WERI-Rb-1 (cell line): ENCODE data around the gene IL20RA.

Source experiments
- DNase-seq: peaks from one replicate; pipeline ENCODE4 v3.0.0-alpha.2; 2020
- H3K27ac ChIP-seq: fragments of 250-450 bp; sonication (Bioruptor Pico); 2 replicates; pipeline ENCODE4 v1.5.1; 2020; ENCODE audit warnings: mild to moderate bottlenecking, moderate library complexity
- H3K27me3 ChIP-seq: fragments of 250-450 bp; sonication (Bioruptor Pico); 2 replicates; pipeline ENCODE4 v1.5.1; 2021; ENCODE audit warnings: mild to moderate bottlenecking, low read depth, moderate library complexity; ENCODE audit not compliant: insufficient read depth, severe bottlenecking
- H3K36me3 ChIP-seq: fragments of 250-450 bp; sonication (Bioruptor Pico); 2 replicates; pipeline ENCODE4 v1.5.1; 2020; ENCODE audit warnings: mild to moderate bottlenecking, moderate library complexity
- H3K4me3 ChIP-seq: 2 replicates; pipeline ENCODE4 v1.5.1; 2011; ENCODE audit warnings: low read depth, mild to moderate bottlenecking, control low read depth, low read length
- H3K9me3 ChIP-seq: fragments of 250-450 bp; sonication (Bioruptor Pico); 2 replicates; pipeline ENCODE4 v1.5.1; 2021; ENCODE audit warnings: mild to moderate bottlenecking, moderate library complexity; ENCODE audit not compliant: severe bottlenecking
- TF ChIP-seq, protein P1 (sequence below): IDR thresholded peaks from 2 replicates; pipeline ENCODE4 v1.5.1; 2011; ENCODE audit warnings: low read depth, mild to moderate bottlenecking, control low read depth, inconsistent platforms, low read length

IL20RA gene

DNA sequence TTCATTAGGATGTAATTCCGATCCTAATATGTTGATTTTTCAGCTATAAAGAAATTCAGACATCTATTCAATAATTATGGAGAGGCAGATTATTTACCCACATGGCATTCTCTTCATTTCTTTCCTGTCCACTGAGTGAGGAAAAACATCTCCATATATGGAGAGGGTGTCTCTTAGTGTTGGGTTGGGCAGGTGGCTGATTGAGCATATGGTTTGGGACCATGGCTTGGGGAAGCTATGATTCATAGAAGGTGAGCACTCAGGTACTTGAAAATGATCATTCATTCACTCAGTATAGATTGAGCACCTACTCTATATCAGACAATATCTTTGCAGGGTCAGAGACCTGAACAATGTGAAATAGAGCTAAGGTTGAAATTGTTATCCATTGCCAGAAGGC lies 41.3 kb upstream of the IL20RA start:
- TF ChIP-seq, protein P1, sequence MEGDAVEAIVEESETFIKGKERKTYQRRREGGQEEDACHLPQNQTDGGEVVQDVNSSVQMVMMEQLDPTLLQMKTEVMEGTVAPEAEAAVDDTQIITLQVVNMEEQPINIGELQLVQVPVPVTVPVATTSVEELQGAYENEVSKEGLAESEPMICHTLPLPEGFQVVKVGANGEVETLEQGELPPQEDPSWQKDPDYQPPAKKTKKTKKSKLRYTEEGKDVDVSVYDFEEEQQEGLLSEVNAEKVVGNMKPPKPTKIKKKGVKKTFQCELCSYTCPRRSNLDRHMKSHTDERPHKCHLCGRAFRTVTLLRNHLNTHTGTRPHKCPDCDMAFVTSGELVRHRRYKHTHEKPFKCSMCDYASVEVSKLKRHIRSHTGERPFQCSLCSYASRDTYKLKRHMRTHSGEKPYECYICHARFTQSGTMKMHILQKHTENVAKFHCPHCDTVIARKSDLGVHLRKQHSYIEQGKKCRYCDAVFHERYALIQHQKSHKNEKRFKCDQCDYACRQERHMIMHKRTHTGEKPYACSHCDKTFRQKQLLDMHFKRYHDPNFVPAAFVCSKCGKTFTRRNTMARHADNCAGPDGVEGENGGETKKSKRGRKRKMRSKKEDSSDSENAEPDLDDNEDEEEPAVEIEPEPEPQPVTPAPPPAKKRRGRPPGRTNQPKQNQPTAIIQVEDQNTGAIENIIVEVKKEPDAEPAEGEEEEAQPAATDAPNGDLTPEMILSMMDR = no peak
- Histone ChIP-seq H3K36me3 (no peaks in the 10 kb centered on the region), H3K27me3 (no peaks in the 10 kb centered on the region), H3K27ac (no peak overlapping the region), H3K4me3 (no peak overlapping the region), H3K9me3 (no peaks in the 10 kb centered on the region)
- DNase-seq = no peak

DNA sequence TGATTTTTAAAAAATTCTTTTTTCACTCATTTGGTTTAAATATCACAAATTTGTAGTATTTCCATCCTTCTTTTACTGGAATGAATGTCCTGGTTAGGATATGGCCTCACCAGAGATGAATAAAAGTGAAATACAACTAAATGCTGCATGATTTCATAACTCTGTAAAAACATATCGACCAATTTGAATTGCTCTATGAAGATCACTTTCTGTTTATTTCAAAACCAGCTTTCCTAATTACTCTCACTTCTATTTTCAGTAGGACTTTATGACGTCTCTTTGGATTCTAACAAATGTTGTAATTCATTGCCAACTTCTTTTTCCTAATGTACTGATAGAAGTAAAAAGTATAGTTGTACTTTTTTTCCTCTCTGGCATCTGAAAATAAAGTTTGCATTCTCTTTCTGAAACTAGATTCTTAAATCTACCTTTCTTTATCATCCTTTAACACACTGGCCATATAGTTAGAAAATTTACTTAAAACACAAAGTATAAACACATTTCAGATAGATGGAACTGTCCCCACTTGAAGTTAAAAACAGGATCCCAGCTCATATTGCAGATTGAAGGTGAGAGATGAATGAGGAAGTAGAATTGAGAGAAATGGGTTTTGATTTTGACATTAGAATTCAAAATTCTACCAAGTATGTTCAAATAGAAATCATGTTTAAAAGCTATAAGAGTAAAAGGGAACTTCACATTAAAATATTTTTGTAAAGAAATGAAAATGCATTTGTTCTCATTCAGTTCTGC lies 40.3 kb upstream of the IL20RA start:
- Histone ChIP-seq H3K4me3 (no peak overlapping the region), H3K27ac (no peak overlapping the region), H3K27me3 (no peaks in the 10 kb centered on the region), H3K36me3 (no peaks in the 10 kb centered on the region), H3K9me3 (no peaks in the 10 kb centered on the region)
- no peak for DNase-seq
- TF ChIP-seq, protein P1 = no peak

DNA sequence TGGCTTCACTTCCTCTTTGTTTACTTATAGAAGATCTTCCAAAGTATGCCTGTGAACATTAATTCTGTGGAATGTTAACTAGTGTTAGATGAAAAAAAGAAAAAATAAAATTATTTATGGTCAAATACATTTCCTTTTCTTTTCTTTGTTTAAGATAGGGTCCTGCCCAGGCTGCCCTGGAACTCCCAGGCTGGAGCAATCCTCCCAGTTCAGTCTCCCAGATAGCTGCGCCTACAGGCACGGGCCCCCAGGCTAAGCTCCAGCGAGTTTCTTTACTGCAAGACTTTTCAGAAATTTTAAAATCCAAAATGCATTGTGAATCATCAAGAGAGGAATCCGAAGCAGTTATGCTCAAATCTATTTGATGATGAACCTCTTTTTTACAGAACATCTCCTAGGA lies 39.3 kb upstream of the IL20RA start:
- Histone ChIP-seq H3K4me3 (no peak overlapping the region), H3K36me3 (no peaks in the 10 kb centered on the region), H3K27ac (no peak overlapping the region), H3K9me3 (no peaks in the 10 kb centered on the region), H3K27me3 (no peaks in the 10 kb centered on the region)
- DNase-seq = no peak
- TF ChIP-seq, protein P1 = no peak

DNA sequence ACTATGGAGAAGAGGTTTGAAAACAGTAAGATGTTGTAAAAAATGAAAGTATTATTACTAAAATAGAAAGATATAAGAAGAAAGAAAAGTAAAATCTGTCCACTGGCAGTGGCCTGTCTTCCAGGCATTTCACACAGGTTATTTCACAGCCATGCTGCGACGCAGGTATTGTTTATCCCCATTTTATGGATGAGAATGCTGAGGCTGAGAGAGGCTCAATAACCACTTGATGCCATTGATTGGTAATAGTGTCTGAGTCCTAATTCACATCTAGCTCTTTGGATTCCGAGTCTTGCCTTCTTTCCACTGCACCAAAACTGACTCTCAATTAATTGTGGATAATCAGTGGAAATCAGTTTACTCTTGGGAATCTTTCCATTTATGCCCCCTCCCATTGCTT lies 37.2 kb upstream of the IL20RA start:
- TF ChIP-seq, protein P1 = no peak
- Histone ChIP-seq H3K27me3 (no peaks in the 10 kb centered on the region), H3K9me3 (no peaks in the 10 kb centered on the region), H3K27ac (no peak overlapping the region), H3K36me3 (no peaks in the 10 kb centered on the region), H3K4me3 (no peak overlapping the region)
- no peak for DNase-seq

DNA sequence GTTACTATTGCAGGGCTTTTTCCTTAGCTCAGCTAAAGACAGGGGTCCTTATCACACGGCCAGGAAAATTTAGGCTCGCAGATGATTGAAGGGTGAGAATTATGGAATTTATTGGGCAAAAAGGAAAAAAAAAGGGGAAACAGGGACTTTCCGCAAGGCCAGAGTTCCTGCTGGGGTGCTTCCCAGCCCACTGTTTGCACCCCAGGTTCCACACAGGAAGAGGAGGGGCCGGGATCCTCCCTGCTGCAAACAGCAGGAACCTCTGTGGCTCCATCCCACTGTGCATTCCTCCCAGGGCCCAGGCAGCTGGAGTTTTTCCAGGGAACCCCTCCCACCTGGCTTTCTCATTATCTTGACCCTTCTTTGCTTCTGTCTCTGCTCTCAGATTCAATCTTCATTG lies 35.9 kb upstream of the IL20RA start:
- TF ChIP-seq, protein P1 = no peak
- Histone ChIP-seq H3K36me3 (no peaks in the 10 kb centered on the region), H3K27ac (no peak overlapping the region), H3K4me3 (no peak overlapping the region), H3K27me3 (no peaks in the 10 kb centered on the region), H3K9me3 (no peaks in the 10 kb centered on the region)
- DNase-seq = no peak
